KMS-11 (cell line): Measurements from ENCODE around the gene TBATA.

Experiments used
- H2AFZ ChIP-seq: fragments of 200-600 bp; sonication (generic); 2 replicates; pipeline ENCODE4 v1.6.1; 2016; ENCODE audit warnings: antibody characterized with exemption, mixed run types, low read depth
- H3K27ac ChIP-seq: fragments of 200-600 bp; sonication (generic); 2 replicates; pipeline ENCODE4 v1.6.1; 2016; ENCODE audit warnings: mild to moderate bottlenecking, mixed run types
- H3K27me3 ChIP-seq: fragments of 200-600 bp; sonication (generic); 2 replicates; pipeline ENCODE4 v1.6.1; 2017; ENCODE audit warnings: mild to moderate bottlenecking, low read depth, mixed run types, moderate library complexity; ENCODE audit not compliant: insufficient read depth
- H3K36me3 ChIP-seq: fragments of 200-600 bp; sonication (generic); 2 replicates; pipeline ENCODE4 v1.6.1; 2017; ENCODE audit warnings: mild to moderate bottlenecking, mixed run types; ENCODE audit not compliant: insufficient read depth
- H3K4me1 ChIP-seq: fragments of 200-600 bp; sonication (generic); 2 replicates; pipeline ENCODE4 v1.6.1; 2016; ENCODE audit warnings: mild to moderate bottlenecking, low read depth, mixed run types; ENCODE audit not compliant: poor library complexity, severe bottlenecking
- H3K4me2 ChIP-seq: fragments of 200-600 bp; sonication (generic); 2 replicates; pipeline ENCODE4 v1.7.0; 2016; ENCODE audit warnings: mild to moderate bottlenecking, mixed run types
- H3K4me3 ChIP-seq: fragments of 200-600 bp; sonication (generic); IDR thresholded peaks from 2 replicates; pipeline ENCODE4 v1.6.1; 2017; ENCODE audit warnings: low read depth, low read length, mixed read lengths; ENCODE audit not compliant: insufficient read depth
- H3K79me2 ChIP-seq: fragments of 200-600 bp; sonication (generic); 2 replicates; pipeline ENCODE4 v1.6.1; 2016; ENCODE audit warnings: low read depth, mixed run types; ENCODE audit not compliant: insufficient read depth
- H3K9ac ChIP-seq: fragments of 200-600 bp; sonication (generic); 2 replicates; pipeline ENCODE4 v1.6.1; 2016; ENCODE audit warnings: mild to moderate bottlenecking, mixed run types
- H4K20me1 ChIP-seq: fragments of 200-600 bp; sonication (generic); 2 replicates; pipeline ENCODE4 v1.6.1; 2016; ENCODE audit warnings: mild to moderate bottlenecking, mixed run types; ENCODE audit not compliant: insufficient read depth
- TF ChIP-seq, protein P1 (sequence below): fragments of 200-600 bp; sonication (generic); conservative IDR thresholded peaks from 2 replicates; pipeline ENCODE4 v1.6.1; 2017; ENCODE audit warnings: low read depth, mild to moderate bottlenecking, antibody characterized with exemption, low read length, moderate library complexity, mixed read lengths

TBATA gene

DNA sequence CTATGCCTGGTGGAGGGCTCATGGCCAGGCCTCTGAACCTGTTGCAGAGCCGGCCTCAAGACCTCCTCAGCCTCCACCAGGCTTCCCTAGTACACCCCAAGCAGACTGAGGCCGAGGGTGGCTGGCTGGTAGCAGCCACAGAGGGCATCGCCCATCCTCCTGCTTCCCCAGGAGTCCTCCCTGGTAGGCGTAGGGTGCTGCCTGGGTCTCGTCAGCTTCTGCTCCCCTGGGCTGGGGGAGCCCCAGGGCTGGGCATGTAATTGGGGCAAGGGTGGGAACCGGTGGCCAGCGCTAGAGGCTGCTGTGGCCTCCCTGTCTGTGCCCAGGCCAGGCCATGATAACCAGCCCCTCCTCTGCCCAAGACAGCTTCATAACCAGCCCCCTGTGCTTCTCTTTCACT, 32.6 kb downstream of the TBATA start:
- TF ChIP-seq, protein P1, sequence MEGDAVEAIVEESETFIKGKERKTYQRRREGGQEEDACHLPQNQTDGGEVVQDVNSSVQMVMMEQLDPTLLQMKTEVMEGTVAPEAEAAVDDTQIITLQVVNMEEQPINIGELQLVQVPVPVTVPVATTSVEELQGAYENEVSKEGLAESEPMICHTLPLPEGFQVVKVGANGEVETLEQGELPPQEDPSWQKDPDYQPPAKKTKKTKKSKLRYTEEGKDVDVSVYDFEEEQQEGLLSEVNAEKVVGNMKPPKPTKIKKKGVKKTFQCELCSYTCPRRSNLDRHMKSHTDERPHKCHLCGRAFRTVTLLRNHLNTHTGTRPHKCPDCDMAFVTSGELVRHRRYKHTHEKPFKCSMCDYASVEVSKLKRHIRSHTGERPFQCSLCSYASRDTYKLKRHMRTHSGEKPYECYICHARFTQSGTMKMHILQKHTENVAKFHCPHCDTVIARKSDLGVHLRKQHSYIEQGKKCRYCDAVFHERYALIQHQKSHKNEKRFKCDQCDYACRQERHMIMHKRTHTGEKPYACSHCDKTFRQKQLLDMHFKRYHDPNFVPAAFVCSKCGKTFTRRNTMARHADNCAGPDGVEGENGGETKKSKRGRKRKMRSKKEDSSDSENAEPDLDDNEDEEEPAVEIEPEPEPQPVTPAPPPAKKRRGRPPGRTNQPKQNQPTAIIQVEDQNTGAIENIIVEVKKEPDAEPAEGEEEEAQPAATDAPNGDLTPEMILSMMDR: no peak
- Histone ChIP-seq H4K20me1 (no peaks in the 10 kb centered on the region), H3K27ac (no peak overlapping the region), H2AFZ (no peak overlapping the region), H3K36me3 (no peaks in the 10 kb centered on the region), H3K79me2 (no peaks in the 10 kb centered on the region), H3K4me3 (no peak overlapping the region), H3K4me1 (no peaks in the 10 kb centered on the region), H3K4me2 (no peak overlapping the region), H3K27me3 (no peaks in the 10 kb centered on the region), H3K9ac (no peak overlapping the region)

DNA sequence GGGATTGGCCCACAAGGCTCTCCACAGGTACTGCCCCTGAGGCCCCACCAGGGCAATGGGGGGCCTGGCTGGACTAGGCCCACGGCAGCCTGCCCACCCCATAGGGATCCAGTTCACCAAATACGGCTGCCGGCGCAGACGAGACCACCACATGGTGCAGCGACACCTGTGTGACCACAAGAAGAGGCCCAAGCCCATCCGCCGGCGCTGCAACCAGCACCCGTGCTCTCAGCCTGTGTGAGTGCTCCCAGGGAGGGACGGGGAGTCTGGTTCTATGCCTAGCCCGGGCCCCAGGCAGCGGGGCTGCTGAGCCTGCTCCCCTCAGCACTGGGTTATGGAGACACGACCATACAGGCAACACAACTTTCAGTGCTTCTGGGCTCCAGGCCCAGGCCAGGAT, 33.2 kb downstream of the TBATA start:
- Histone ChIP-seq H3K4me1 (no peaks in the 10 kb centered on the region), H3K4me2 (no peak overlapping the region), H3K4me3 (no peak overlapping the region), H4K20me1 (no peaks in the 10 kb centered on the region), H2AFZ (no peak overlapping the region), H3K27ac (no peak overlapping the region), H3K79me2 (no peaks in the 10 kb centered on the region), H3K36me3 (no peaks in the 10 kb centered on the region), H3K27me3 (no peaks in the 10 kb centered on the region), H3K9ac (no peak overlapping the region)
- TF ChIP-seq, protein P1: no peak

DNA sequence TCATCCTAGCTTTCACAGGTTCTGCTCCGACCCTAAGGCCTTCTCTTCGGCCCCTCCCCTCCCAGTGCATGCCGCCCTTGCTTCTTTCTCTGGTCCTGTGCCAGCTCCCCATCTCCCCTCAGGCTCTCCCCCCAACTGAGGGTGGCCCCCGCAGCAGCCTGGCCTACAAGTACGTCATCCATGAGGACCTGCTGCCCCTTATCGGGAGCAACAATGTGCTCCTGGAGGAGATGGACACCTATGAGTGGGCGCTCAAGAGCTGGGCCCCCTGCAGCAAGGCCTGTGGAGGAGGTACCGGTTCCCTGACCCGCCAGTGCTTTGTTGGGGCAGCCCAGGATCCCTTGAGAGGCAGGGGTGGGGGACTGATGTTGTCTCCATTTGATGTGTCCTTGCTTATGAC, 33.8 kb downstream of the TBATA start:
- TF ChIP-seq, protein P1: no peak
- no peaks in the 10 kb centered on the region for H3K79me2 ChIP-seq
- no peak overlapping the region for H3K4me2 ChIP-seq
- no peaks in the 10 kb centered on the region for H4K20me1 ChIP-seq
- no peaks in the 10 kb centered on the region; the same call in 1 of the 2 replicates for H3K27me3 ChIP-seq
- no peak overlapping the region for H3K4me3 ChIP-seq
- H2AFZ ChIP-seq: no peak overlapping the region
- no peaks in the 10 kb centered on the region for H3K4me1 ChIP-seq
- H3K36me3 ChIP-seq: no peaks in the 10 kb centered on the region
- H3K27ac ChIP-seq: no peak overlapping the region
- no peak overlapping the region for H3K9ac ChIP-seq

DNA sequence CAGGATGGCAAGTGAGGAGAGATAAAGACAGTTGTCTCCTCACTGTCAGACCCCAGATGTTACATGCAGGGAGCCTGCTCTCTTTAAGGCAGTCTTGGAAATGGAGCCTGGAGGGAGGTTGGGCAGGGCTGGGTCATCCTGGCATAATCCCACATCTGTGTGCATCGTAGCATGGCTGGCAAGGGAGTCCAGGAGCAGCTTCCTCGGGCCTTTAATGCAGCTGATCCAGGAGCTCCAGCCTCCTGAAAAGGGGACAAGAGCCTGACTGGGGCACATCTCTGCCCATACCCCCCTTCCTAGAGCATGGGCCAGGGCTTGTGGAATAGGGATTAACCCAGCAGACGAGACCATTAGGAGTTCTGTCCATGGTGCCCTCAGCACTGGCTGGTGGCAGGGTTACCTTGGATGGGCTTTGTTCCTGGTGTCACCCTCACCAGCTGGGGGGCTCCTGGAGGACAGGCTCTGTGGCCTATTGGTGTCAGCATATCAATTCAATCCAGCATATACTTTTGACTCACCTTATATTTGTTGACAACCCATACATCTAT, 34.9 kb downstream of the TBATA start:
- Histone ChIP-seq H3K79me2 (no peaks in the 10 kb centered on the region), H3K27me3 (no peaks in the 10 kb centered on the region; the same call in 1 of the 2 replicates), H4K20me1 (no peaks in the 10 kb centered on the region), H3K4me3 (no peak overlapping the region), H3K4me1 (no peaks in the 10 kb centered on the region), H3K27ac (no peak overlapping the region), H3K36me3 (no peaks in the 10 kb centered on the region), H3K9ac (no peak overlapping the region), H3K4me2 (no peak overlapping the region), H2AFZ (no peak overlapping the region)
- TF ChIP-seq, protein P1: no peak
